ENCODE measurements around the gene HS1BP3. TPM values are rescaled to one million over a fixed set of nuclear protein-coding genes. Genes with fewer than 3 reads are reported as not detected.

The HS1BP3 gene
- total RNA-seq, 1 donor from 2014 or later, result 23.1 TPM

DNA sequence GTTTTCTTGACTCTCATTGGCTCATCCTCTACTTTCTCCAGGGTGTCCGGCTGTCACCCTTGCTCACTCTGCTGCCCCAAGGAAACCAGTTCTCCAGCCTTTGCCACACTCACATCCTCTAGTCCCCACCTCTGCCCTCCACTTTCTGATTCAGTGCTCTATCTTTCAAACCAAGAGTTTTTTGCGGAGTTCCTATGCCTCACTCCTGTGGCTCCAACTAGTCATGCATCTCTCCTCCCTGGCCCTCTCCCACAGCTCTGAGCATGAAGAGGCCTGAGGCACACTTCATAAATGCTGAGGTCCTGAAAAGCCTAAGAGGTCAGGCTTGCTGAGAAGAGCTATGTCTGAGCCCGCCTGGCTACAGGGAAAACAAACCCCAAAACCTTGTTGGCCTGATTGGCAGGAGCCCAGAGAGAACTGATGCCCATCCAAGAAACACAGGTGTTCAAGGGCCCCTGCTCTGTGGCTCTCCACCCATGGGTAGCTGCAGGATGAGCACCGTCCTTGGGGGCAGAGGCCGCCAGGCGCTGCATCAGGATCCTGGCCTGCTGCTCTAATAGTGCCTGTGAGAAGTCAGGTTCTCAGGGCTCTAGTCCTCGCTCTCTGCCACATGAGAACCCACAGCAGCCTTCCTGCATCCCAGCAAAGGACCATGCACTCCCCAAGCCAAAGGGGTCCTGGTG, 42.1 kb downstream of the HS1BP3 start:
- H3K9me3 ChIP-seq, result no peaks in the 10 kb centered on the region
- H3K4me1 ChIP-seq, result peaks cover 66% of the 10 kb centered on the region
- no peaks in the 10 kb centered on the region for H3K27me3 ChIP-seq
- peak overlapping the region; percentile 42 for H3K27ac ChIP-seq
- no peaks in the 10 kb centered on the region for H3K36me3 ChIP-seq
- H3K4me3 ChIP-seq, result no peak overlapping the region
- DNase-seq (ENCODE audit: extremely low spot score in 2 of 2), result no peak
- TF ChIP-seq, protein P1, sequence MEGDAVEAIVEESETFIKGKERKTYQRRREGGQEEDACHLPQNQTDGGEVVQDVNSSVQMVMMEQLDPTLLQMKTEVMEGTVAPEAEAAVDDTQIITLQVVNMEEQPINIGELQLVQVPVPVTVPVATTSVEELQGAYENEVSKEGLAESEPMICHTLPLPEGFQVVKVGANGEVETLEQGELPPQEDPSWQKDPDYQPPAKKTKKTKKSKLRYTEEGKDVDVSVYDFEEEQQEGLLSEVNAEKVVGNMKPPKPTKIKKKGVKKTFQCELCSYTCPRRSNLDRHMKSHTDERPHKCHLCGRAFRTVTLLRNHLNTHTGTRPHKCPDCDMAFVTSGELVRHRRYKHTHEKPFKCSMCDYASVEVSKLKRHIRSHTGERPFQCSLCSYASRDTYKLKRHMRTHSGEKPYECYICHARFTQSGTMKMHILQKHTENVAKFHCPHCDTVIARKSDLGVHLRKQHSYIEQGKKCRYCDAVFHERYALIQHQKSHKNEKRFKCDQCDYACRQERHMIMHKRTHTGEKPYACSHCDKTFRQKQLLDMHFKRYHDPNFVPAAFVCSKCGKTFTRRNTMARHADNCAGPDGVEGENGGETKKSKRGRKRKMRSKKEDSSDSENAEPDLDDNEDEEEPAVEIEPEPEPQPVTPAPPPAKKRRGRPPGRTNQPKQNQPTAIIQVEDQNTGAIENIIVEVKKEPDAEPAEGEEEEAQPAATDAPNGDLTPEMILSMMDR (IDR thresholded peaks at IDR 0.05), result no peak
- TF ChIP-seq POLR2AphosphoS5 (IDR thresholded peaks at IDR 0.05; ENCODE audit: insufficient read depth in 1 of 2, low read depth in 1 of 2) (no peak), POLR2A (IDR thresholded peaks at IDR 0.05) (no peak)
- intact Hi-C loops (cut with DNase I), result no loop called here

DNA sequence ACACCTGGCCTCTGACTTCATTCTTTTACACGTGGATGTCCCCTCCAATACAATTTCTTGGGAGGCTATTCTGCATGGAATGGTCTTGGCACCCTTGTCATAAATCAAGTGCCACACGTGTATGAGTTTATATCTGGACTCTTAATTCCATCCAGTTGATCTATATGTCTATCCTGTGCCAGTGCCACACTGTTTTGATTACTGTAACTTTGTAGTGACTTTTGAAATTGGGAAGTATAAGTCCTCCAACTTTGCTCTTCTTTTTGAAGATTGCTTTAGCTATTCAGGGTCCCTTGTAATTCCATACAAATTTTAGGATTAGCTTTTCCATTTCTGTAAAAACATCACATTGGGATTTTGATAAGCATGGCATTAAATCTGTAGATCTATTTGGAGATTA, 43.5 kb downstream of the HS1BP3 start:
- intact Hi-C loops (cut with DNase I), result no loop called here
- H3K9me3 ChIP-seq, result no peaks in the 10 kb centered on the region
- no peak overlapping the region for H3K4me3 ChIP-seq
- H3K4me1 ChIP-seq, result peaks cover 58% of the 10 kb centered on the region
- no peak for DNase-seq (ENCODE audit: extremely low spot score in 2 of 2)
- no peak overlapping the region for H3K27ac ChIP-seq
- no peaks in the 10 kb centered on the region for H3K36me3 ChIP-seq
- no peaks in the 10 kb centered on the region for H3K27me3 ChIP-seq
- TF ChIP-seq POLR2A (IDR thresholded peaks at IDR 0.05) (no peak), POLR2AphosphoS5 (IDR thresholded peaks at IDR 0.05; ENCODE audit: insufficient read depth in 1 of 2, low read depth in 1 of 2) (no peak)
- TF ChIP-seq, protein P1 (IDR thresholded peaks at IDR 0.05), result no peak

DNA sequence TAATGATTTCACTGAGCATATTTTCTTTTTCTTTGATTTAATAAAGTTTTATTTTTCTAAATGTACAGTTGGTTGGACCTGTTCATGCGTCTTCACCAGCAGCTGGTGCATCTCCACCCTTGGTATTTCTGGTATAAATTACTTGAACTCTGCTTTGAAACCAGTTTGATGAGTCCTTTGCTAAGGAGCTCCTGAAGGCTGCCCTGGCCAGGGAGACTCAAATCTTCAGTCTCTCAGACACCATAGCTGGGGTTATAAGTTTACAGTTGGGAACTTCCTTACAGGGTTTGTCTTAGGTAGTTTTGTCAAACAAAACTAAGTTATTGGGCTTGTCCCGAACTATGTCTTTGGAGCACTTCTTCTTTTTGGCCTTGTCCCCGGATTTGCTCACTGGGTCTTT, 44.7 kb downstream of the HS1BP3 start:
- H3K27ac ChIP-seq, result no peak overlapping the region
- H3K36me3 ChIP-seq, result no peaks in the 10 kb centered on the region
- H3K9me3 ChIP-seq, result no peaks in the 10 kb centered on the region
- peaks cover 46% of the 10 kb centered on the region for H3K4me1 ChIP-seq
- no peak overlapping the region for H3K4me3 ChIP-seq
- no peak for DNase-seq (ENCODE audit: extremely low spot score in 2 of 2)
- intact Hi-C loops (cut with DNase I), result no loop called here
- H3K27me3 ChIP-seq, result no peaks in the 10 kb centered on the region
- TF ChIP-seq POLR2A (IDR thresholded peaks at IDR 0.05), result no peak
- TF ChIP-seq POLR2AphosphoS5 (IDR thresholded peaks at IDR 0.05; ENCODE audit: insufficient read depth in 1 of 2, low read depth in 1 of 2), result no peak
- TF ChIP-seq, protein P1 (IDR thresholded peaks at IDR 0.05), result no peak

DNA sequence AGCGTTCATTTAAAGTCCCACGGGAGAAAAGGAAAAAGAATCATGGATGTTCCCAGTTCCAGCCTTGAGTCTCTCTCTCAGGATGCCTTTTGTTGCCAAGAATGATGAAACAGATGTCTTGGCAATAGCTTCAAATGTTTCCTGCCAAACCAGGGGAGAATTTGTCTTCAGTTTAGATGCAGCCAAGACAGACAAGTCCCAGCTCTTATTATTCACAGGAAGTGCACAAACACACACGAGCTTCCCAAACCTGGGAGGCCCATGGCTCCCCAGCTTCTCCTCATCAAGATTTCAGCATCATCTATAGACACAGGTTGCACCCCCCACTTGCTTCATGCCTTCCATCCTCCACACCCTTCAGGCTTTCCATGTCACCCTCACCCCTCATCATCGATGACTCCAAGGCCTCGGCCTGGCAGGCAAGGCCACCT, 45.9 kb downstream of the HS1BP3 start:
- H3K9me3 ChIP-seq, result no peaks in the 10 kb centered on the region
- DNase-seq (ENCODE audit: extremely low spot score in 2 of 2), result no peak
- intact Hi-C loops (cut with DNase I), result no loop called here
- no peaks in the 10 kb centered on the region for H3K27me3 ChIP-seq
- H3K36me3 ChIP-seq, result no peaks in the 10 kb centered on the region
- H3K4me3 ChIP-seq, result no peak overlapping the region
- TF ChIP-seq POLR2A (IDR thresholded peaks at IDR 0.05) (peak in 1 of 2 donors; percentile 2), POLR2AphosphoS5 (IDR thresholded peaks at IDR 0.05; ENCODE audit: insufficient read depth in 1 of 2, low read depth in 1 of 2) (peak in 1 of 2 donors; percentile 86)
- TF ChIP-seq, protein P1 (IDR thresholded peaks at IDR 0.05), result no peak
- H3K27ac ChIP-seq, result peak overlapping the region; percentile 31
- peaks cover 38% of the 10 kb centered on the region for H3K4me1 ChIP-seq

DNA sequence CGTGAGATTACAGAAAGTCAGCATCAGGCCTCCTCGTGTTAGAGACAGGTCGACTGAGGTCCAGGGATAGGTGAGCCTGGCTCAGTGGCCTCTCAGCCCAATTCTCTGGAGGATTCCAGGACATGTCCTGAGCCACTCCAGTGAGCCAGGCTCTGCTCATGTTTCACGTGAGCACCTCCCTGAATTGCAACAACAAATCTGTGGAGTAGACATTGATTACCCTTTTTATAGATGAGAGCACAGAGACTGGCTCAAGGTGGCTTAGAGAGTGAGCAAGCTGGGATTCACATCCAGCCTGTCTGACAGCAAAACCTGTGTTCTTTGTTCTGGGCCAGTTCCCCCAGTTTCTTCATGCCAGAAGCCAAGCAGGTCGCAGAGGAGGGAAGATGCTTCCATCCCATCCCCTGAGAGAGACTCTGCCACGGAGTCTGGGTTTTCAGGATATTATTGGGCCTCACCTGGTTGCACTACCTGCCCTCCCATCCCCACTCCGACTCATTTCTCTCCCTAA, 46.4 kb downstream of the HS1BP3 start:
- peak overlapping the region; percentile 31 for H3K27ac ChIP-seq
- DNase-seq (ENCODE audit: extremely low spot score in 2 of 2), result no peak

More for the DNA sequence above, 46.4 kb downstream of the HS1BP3 start:
- H3K4me3 ChIP-seq, result no peak overlapping the region
- peaks cover 38% of the 10 kb centered on the region for H3K4me1 ChIP-seq
- H3K27me3 ChIP-seq, result no peaks in the 10 kb centered on the region
- no peaks in the 10 kb centered on the region for H3K9me3 ChIP-seq
- H3K36me3 ChIP-seq, result no peaks in the 10 kb centered on the region
- intact Hi-C loops (cut with DNase I), result no loop called here
- TF ChIP-seq POLR2A (IDR thresholded peaks at IDR 0.05) (no peak), POLR2AphosphoS5 (IDR thresholded peaks at IDR 0.05; ENCODE audit: insufficient read depth in 1 of 2, low read depth in 1 of 2) (no peak)
- TF ChIP-seq, protein P1 (IDR thresholded peaks at IDR 0.05), result no peak
